Parathyroid adenoma (tissue), 2 donors: ENCODE results near the gene TSN.

Experiments used
- H2AFZ ChIP-seq: fragments of 300-600 bp; sonication (generic); one replicate; pipeline ENCODE4 v1.7.0; 2017; ENCODE audit warnings: antibody characterized with exemption, mild to moderate bottlenecking
- H3K27ac ChIP-seq: fragments of 300-600 bp; sonication (generic); one replicate; pipeline ENCODE4 v1.7.0; 2017
- H3K27me3 ChIP-seq: fragments of 300-600 bp; sonication (generic); one replicate; pipeline ENCODE4 v1.7.0; 2017; ENCODE audit warnings: low read length; ENCODE audit not compliant: control insufficient read depth, insufficient read depth
- H3K36me3 ChIP-seq: fragments of 300-600 bp; sonication (generic); one replicate; pipeline ENCODE4 v1.7.0; 2017; ENCODE audit warnings: low read length; ENCODE audit not compliant: control insufficient read depth, insufficient read depth
- H3K4me1 ChIP-seq: fragments of 300-600 bp; sonication (generic); one replicate; pipeline ENCODE4 v1.7.0; 2017; ENCODE audit warnings: control low read depth
- H3K4me2 ChIP-seq: fragments of 300-600 bp; sonication (generic); one replicate; pipeline ENCODE4 v1.7.0; 2017; ENCODE audit warnings: low read length
- H3K4me3 ChIP-seq: fragments of 300-600 bp; sonication (generic); one replicate; pipeline ENCODE4 v1.7.0; 2017; ENCODE audit warnings: low read depth, low read length
- H3K79me2 ChIP-seq: fragments of 300-600 bp; sonication (generic); one replicate; pipeline ENCODE4 v1.7.0; 2017; ENCODE audit warnings: control low read depth
- H3K9ac ChIP-seq: fragments of 300-600 bp; sonication (generic); one replicate; pipeline ENCODE4 v1.7.0; 2017; ENCODE audit warnings: mild to moderate bottlenecking
- H3K9me3 ChIP-seq: fragments of 300-600 bp; sonication (generic); one replicate; pipeline ENCODE4 v1.7.0; 2017; ENCODE audit warnings: low read length; ENCODE audit not compliant: control insufficient read depth
- CTCF ChIP-seq: fragments of 300-600 bp; sonication (generic); IDR thresholded peaks from one replicate; pipeline ENCODE4 v1.7.0; 2017; ENCODE audit warnings: antibody characterized with exemption, mild to moderate bottlenecking
- donor health status: primary hyperparathyroidism.

The TSN gene

GRCh38 chr2:121764681-121765228, 9.3 kb downstream of the TSN start:
- H3K27ac ChIP-seq = no peak overlapping the region
- H3K9ac ChIP-seq = no peak overlapping the region
- H2AFZ ChIP-seq = no peak overlapping the region
- no peak overlapping the region for H3K4me2 ChIP-seq
- H3K36me3 ChIP-seq = no peaks in the 10 kb centered on the region
- no peak overlapping the region for H3K4me3 ChIP-seq
- no peak for TF ChIP-seq CTCF
- H3K27me3 ChIP-seq = no peaks in the 10 kb centered on the region
- peaks cover 5% of the 10 kb centered on the region for H3K79me2 ChIP-seq
- H3K9me3 ChIP-seq = no peaks in the 10 kb centered on the region
- H3K4me1 ChIP-seq = no peaks in the 10 kb centered on the region

DNA sequence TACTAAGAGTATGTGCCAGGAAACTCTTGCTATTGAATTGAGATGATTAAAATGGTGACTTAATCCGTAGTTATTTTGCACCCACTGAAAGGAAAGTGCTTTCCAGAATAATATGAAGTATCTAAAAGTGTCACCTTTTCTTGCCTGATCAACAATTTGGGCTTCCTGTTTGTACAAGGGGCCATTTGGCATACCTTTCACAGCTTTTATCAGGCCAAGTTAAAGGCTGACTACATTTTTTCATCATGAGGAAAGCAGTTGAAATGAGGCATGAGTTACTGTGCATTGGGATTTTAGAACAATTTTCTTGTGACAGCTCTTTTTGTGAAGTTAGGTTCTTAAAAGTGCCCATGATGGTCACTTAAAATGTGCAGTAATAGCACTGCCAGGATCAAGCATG, 11.2 kb downstream of the TSN start:
- Histone ChIP-seq H3K27ac (no peak overlapping the region), H3K27me3 (no peaks in the 10 kb centered on the region), H3K4me1 (no peaks in the 10 kb centered on the region), H3K79me2 (no peaks in the 10 kb centered on the region), H2AFZ (no peak overlapping the region), H3K36me3 (no peaks in the 10 kb centered on the region), H3K4me3 (no peak overlapping the region), H3K4me2 (no peak overlapping the region), H3K9ac (no peak overlapping the region), H3K9me3 (no peaks in the 10 kb centered on the region)
- no peak for TF ChIP-seq CTCF

DNA sequence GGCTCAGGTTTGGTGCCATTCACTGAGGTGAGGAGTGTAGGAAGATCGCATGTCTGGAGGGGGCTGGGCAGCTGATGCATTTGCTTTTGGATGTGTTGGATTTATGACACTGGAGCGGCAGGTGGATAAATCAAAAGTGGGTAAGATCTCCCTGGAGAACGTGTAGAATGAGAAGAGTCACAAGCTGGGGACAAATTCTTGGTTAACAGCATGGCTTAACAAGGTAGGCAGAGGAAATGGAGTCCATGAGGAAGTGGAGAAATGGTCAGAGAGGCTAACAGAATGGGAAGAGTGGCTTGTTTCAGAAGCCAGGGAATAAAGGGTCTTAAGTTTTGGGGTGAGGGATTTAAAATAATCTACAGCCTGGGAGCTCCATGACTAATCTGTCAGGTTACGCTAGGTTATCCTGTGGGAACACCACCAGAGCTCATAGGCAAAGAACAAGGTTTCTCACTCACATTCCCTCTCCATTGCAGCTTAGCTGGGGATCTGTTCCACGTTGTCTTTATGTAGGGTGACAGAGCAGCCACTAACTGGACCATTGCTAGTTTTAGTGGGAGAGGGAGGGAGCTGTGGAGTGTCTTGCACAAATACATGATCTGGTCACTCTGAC, 12.8 kb downstream of the TSN start:
- H3K4me1 ChIP-seq = no peaks in the 10 kb centered on the region
- no peak for TF ChIP-seq CTCF
- H3K4me3 ChIP-seq = no peak overlapping the region
- no peak overlapping the region for H3K9ac ChIP-seq
- no peak overlapping the region for H2AFZ ChIP-seq
- H3K27me3 ChIP-seq = no peaks in the 10 kb centered on the region
- no peaks in the 10 kb centered on the region for H3K36me3 ChIP-seq
- H3K27ac ChIP-seq = no peak overlapping the region
- no peak overlapping the region for H3K4me2 ChIP-seq
- H3K79me2 ChIP-seq = no peaks in the 10 kb centered on the region
- H3K9me3 ChIP-seq = no peaks in the 10 kb centered on the region

GRCh38 chr2:121771976-121772742, 16.7 kb downstream of the TSN start:
- Histone ChIP-seq H3K4me1 (no peaks in the 10 kb centered on the region), H2AFZ (no peak overlapping the region), H3K27ac (no peak overlapping the region), H3K4me2 (no peak overlapping the region), H3K9ac (no peak overlapping the region), H3K36me3 (no peaks in the 10 kb centered on the region), H3K27me3 (no peaks in the 10 kb centered on the region), H3K79me2 (no peaks in the 10 kb centered on the region), H3K9me3 (no peaks in the 10 kb centered on the region), H3K4me3 (no peak overlapping the region)
- TF ChIP-seq CTCF = no peak
